Mesenteric fat pad (tissue), 1 donor: ENCODE results near the gene GRIK5. TPM values are rescaled to one million over a fixed set of nuclear protein-coding genes. Genes with fewer than 3 reads are reported as not detected.
A peak's percentile ranks its signal among the peaks of the same experiment; 100 is the strongest.

Source experiments
- DNase-seq: peaks from one replicate; pipeline ENCODE4 v3.0.0-alpha.2; 2020; ENCODE audit warnings: low spot score
- total RNA-seq: library from RNA; stranded (reverse); fragmentation: NEBNext Ultra II Directional; extraction: Animal tissue kit (Norgen Biotek cat#: 25700); gene quantifications from one replicate; pipeline ENCODE4 v1.2.1, GENCODE V29; 2021
- donor health status: DM: yes; HTN: yes; CAD: no.

The GRIK5 gene
- total RNA-seq, 1 donor from 2014 or later = 0.80 TPM

DNA sequence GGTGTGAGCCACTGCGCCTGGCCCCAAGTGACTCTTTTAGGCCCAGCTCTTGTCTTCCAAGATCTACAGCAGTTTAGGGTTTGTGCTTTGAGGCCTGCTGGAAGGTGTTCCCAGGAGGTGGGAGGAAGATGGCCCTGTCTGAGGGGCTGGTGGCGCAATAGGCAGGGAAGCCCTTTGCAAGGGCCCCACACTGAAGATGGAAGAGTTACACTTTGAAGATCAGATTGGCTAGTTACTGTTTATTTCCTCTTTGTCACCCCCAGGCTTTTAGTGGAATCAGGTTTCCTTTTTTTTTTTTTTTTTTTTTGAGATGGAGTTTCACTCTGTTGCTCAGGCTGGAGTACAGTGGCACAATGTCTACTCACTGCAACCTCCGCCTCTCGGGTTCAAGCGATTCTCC lies 109.0 kb downstream of the GRIK5 start:
- no peak for DNase-seq

DNA sequence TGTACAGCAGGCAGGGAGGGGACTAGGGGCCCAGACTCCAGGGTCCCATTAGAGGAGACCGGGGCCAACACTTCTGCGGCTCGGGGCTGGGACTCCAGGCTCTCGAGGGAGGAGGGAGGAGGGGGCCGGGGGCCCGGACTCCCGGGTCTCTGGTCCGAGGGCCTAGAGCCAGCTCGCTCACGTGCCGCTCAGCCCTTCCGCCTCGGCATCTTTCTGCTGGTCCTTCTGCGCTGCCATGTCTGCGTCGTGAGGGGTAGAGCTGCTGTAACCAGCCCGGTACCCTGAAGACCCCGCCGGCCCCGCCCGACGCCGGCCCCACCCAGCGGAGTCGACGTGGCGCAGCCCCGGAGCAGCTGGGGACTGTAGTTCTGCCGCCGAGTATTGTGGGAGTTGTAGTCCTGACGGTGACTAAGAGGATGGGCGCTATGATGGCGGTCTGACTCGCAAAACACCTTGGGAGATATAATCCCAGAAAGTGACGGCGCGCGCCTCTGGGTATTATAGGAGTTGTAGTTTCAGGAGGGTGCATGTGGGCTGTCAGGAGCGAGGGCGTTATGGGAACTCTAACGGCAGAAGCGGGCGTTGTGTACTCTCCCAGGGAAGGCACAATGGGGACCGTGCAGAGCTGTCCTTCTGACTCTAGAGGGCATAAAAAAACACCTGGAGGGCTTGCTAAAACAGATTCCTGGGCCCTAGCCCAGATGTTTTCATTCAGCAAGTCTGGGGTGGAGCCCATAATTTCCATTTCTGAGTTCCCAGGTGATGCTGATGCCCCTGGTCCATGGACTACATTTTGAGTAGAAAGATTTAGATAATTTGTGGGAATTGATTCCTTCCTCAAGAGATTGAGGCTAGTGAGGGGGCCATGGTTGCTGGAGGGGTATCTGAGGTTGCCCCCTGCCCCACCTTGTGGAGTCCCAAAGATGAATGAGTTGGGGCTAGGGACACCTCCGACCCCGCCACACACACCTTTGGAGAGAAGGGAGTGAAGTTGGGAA lies 110.7 kb downstream of the GRIK5 start, which contains the start of gene RABAC1:
Gene RABAC1 (minus strand): TSS at position 266 of the 998 bp plus-strand sequence. CDS start 29 bp downstream, at position 237.
- DNase-seq = peak; percentile 96

DNA sequence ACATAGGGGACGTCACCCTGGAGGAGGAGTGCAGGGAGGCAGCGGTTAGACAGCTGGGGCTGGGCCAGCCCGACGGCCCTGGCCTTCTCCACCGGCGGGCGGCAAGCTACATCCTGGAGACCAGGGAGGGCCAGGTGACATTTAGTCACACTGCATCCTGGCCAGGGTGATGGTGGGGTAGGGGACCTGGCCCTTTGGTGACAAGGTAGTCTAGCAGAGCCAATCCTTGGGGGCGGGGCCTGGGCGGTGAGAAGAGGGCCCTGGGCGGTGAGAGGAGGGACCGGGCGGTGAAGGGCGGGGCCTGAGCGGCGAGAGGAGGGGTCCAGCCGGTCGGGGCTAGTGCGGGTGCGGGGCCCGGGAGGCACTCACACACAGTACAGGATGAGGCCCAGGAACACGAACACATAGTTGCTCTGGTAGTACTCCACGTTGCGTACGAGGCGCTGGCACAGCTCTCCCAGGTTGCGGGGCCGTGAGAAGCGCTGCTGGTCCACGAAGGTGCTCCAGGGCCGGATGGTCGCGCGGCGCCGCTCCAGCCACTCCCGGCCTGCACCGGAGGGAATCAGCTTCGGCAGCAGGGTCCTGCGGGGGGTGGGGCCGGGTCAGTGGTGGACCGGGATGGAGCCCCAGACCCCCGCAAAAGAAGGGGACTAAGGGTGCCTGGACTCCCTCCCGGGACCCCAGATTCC lies 111.5 kb downstream of the GRIK5 start:
- DNase-seq = peak; percentile 95

DNA sequence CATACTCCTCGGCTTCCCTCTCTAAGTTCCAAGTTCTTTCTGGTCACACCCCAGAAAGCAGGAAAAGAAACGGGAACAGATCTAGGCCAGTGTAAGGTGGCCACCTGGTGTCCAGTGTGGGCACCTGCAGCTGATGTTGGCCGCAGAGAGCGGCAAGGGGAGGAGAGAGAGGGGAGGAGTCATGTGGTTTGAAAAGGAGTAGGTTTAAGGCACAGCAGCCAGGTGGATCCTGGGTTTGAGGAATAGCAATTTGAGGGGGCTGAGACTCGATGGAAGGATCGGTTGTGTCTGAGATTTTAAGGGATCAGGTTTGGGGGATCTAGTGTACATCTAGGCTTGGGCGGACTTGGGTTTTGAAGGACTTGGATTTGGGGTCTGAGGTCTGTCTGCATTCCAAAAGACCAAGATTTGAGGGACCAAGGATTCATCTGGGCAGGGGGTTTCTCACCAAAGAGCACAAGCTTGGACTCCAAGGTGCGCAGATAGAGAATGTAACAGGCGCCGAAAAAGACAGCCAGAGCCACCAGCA lies 112.1 kb downstream of the GRIK5 start:
- DNase-seq = no peak

DNA sequence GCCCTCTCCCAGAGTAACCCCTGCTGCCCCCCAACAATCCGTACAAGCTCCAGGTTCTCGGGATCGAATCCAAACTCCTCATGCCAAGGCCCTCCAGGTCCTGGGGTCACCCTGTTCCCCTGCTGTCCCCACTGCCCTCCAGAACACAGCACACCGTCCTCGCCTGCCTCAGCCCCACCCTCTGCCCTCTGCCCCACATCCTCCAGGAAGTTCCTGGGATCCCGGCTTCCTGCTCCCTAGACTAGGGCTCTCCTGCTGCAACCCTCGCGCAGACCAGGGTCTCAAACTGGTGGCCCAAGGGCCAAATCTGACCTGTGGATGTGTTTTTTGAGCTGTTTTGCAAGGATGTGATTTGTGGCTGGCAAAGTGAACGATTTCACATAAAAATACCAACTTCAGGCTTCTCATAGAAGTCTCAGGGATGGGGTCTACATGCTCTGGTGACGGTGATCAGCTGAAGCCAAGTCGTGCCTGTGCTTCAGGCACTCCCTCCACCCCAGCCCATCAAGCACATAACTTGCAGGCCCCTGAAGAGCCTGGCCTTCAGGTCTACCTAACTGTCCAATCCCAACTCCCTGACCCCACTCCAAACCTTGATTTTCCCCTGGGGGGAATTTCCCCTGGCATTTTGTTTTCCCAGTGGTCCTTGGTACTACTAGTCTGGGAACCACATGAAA lies 112.7 kb downstream of the GRIK5 start:
- no peak for DNase-seq

DNA sequence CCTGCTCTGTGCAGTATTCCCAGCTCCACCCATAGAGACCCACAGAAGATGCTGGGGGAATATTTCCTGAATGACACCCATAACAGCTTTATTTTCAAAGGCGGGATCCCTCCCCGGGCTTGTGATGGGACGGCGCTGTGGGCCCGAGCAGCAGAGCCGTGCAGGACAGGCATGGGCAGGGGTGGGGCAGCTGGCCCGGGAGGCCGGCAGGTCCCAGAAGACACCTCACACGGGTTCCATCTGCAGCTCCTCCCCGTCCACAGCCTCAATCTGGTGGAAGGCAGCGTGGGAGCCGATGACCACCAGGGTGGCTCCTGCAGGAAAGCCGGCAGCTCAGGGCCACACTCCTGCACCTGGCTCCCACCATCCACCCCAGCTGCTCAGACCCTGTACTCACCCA lies 113.4 kb downstream of the GRIK5 start:
- DNase-seq = no peak

DNA sequence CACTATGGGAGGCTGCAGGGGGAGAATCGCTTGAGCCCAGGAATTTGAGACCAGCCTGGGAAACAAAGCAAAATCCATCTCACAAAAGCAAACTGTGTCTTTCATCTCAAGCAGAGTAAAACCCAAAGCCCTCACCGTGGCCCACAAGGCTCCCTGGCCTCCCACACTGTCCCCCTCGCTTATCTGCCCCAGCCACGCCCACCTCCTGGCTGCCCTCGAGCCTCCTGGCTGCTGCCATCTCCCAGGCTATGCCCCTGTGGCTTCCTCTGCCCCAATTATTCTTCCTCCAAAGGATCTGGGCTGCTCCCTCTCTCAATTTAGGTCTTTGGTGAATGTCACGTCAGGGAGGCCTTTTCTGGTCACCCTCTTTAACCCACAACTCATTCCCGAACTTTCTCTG lies 114.5 kb downstream of the GRIK5 start:
- no peak for DNase-seq

DNA sequence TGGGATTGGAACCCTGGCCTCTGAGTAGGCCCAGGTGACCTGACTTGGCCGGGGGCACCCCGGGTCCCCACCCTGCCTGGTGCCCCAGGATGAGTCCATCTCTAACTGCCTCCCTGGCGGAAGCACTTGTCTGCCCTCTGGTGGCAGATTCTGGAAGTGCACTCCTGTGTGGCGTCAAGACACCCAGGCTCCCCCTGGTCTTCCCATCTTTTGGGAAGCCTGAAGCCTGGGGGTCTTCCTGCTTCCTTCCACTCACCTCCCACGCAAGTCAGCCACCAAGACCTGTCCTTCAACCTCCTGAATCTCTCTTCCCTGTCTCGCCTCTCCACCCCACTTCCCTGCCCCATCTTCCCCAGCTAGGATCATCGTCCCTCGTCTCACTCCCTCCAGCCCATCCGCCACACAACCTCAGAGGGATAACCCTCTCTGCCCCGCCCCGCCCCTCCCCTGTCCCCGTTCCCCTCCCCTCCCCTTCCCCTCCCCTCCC lies 118.3 kb downstream of the GRIK5 start:
- peak; percentile 92 for DNase-seq

Other genes with a start within 250 kb of the GRIK5 start
- not detected for gene LYPD4, start 225.5 kb downstream of the GRIK5 start, total RNA-seq
- not detected for gene DMRTC2, start 225.2 kb downstream of the GRIK5 start, total RNA-seq
- gene RPS19, start 210.0 kb downstream of the GRIK5 start, total RNA-seq = 1,067 TPM
- 0.61 TPM for gene CD79A, start 192.9 kb downstream of the GRIK5 start, total RNA-seq
- 123 TPM for gene ARHGEF1, start 187.0 kb downstream of the GRIK5 start, total RNA-seq
- gene ERFL, start 141.8 kb downstream of the GRIK5 start, total RNA-seq = 0.19 TPM
- 145 TPM for gene RABAC1, start 110.9 kb downstream of the GRIK5 start, total RNA-seq
- gene ATP1A3, start 76.0 kb downstream of the GRIK5 start, total RNA-seq = not detected
- 8.9 TPM for gene ZNF574, start 6.0 kb upstream of the GRIK5 start, total RNA-seq
- 2.7 TPM for gene POU2F2, start 62.2 kb upstream of the GRIK5 start, total RNA-seq
- gene DEDD2, start 147.5 kb upstream of the GRIK5 start, total RNA-seq = 12.4 TPM
- 8.1 TPM for gene ZNF526, start 150.1 kb upstream of the GRIK5 start, total RNA-seq
- 36.0 TPM for gene GSK3A, start 172.4 kb upstream of the GRIK5 start, total RNA-seq
- gene ERF, start 184.9 kb upstream of the GRIK5 start, total RNA-seq = 55.5 TPM
- gene CIC, start 199.0 kb upstream of the GRIK5 start, total RNA-seq = 57.9 TPM
- not detected for gene PRR19, start 231.9 kb upstream of the GRIK5 start, total RNA-seq
- 5.2 TPM for gene PAFAH1B3, start 232.4 kb upstream of the GRIK5 start, total RNA-seq
- gene TMEM145, start 243.1 kb upstream of the GRIK5 start, total RNA-seq = not detected